IMR-90 (cell line): ENCODE data around the gene MTERF1. TPM values are rescaled to one million over a fixed set of nuclear protein-coding genes. Genes with fewer than 3 reads are reported as not detected.
A peak's percentile ranks its signal among the peaks of the same experiment; 100 is the strongest.

Experiments
- ATAC-seq: fragments of 200-7000 bp; cut with Tn5 transposase; 2 replicates; pipeline ENCODE4 v1.9.1; 2020; ENCODE audit warnings: low read depth, mild to moderate bottlenecking, moderate library complexity
- BruUV-seq: library from RNA; stranded (reverse); fragments of 400-500 nt; replicated peaks from 2 replicates; lab custom pipeline; 2021; lab: Mats Ljungman, UMichigan
- CTCF ChIA-PET: fragments of 300-600 bp; formaldehyde crosslinking; extraction: SDS; loops from one replicate; lab custom pipeline; 2021; ENCODE audit warnings: antibody characterized with exemption; lab: Yijun Ruan, JAX
- POLR2A ChIA-PET: fragments of 300-600 bp; sonication (Branson Sonifier 250); formaldehyde crosslinking; loops from one replicate; lab custom pipeline; 2022; ENCODE audit warnings: antibody characterized with exemption; ENCODE audit not compliant: unreplicated experiment; lab: Charles Lee
- DNase-seq: peaks from one replicate; pipeline ENCODE4 v3.0.0; 2013
- H2AFZ ChIP-seq: replicated peaks from 2 replicates; pipeline ENCODE3; 2013; ENCODE audit warnings: low read length, mild to moderate bottlenecking; ENCODE audit not compliant: poor library complexity
- H2AK5ac ChIP-seq: 2 replicates; pipeline ENCODE4 v1.6.1; 2013; ENCODE audit warnings: low read depth, low read length, inconsistent platforms
- H2AK9ac ChIP-seq: replicated peaks from 2 replicates; pipeline ENCODE3; 2013; ENCODE audit warnings: mild to moderate bottlenecking, low read depth, low read length, moderate library complexity; ENCODE audit not compliant: poor library complexity
- H2BK120ac ChIP-seq: 2 replicates; pipeline ENCODE4 v1.6.1; 2013; ENCODE audit warnings: low read depth, low read length, inconsistent platforms
- H2BK15ac ChIP-seq: 3 replicates; pipeline ENCODE4 v1.6.1; 2013; ENCODE audit warnings: low read depth, low read length, inconsistent platforms
- H2BK20ac ChIP-seq: 2 replicates; pipeline ENCODE4 v1.6.1; 2013; ENCODE audit warnings: low read depth, mild to moderate bottlenecking, inconsistent platforms, low read length, moderate library complexity
- H2BK5ac ChIP-seq: 2 replicates; pipeline ENCODE4 v1.6.1; 2013; ENCODE audit warnings: mild to moderate bottlenecking, low read depth, low read length, inconsistent platforms; ENCODE audit not compliant: poor library complexity, severe bottlenecking
- H3K14ac ChIP-seq: replicated peaks from 2 replicates; pipeline ENCODE4 v1.6.1; 2013; ENCODE audit warnings: low read depth, low read length, inconsistent platforms
- H3K18ac ChIP-seq: 2 replicates; pipeline ENCODE4 v1.6.1; 2013; ENCODE audit warnings: low read depth, low read length, control low read depth
- H3K23ac ChIP-seq: 2 replicates; pipeline ENCODE4 v1.6.1; 2013; ENCODE audit warnings: low read depth, low read length, inconsistent platforms
- H3K27ac ChIP-seq: 2 replicates; pipeline ENCODE4 v1.5.1; 2013; ENCODE audit warnings: mild to moderate bottlenecking, control low read depth, low read length; ENCODE audit not compliant: insufficient read depth
- H3K27me3 ChIP-seq: 2 replicates; pipeline ENCODE4 v1.6.1; 2013; ENCODE audit warnings: low read length; ENCODE audit not compliant: control insufficient read depth, insufficient read depth
- H3K36me3 ChIP-seq: 2 replicates; pipeline ENCODE4 v1.6.1; 2013; ENCODE audit warnings: low read length, mixed read lengths; ENCODE audit not compliant: control insufficient read depth, insufficient read depth
- H3K4ac ChIP-seq: 2 replicates; pipeline ENCODE4 v1.6.1; 2013; ENCODE audit warnings: low read depth, low read length, inconsistent platforms
- H3K4me1 ChIP-seq: 2 replicates; pipeline ENCODE4 v1.6.1; 2013; ENCODE audit warnings: low read length, mixed read lengths; ENCODE audit not compliant: control insufficient read depth, insufficient read depth
- H3K4me2 ChIP-seq: 2 replicates; pipeline ENCODE4 v1.6.1; 2013; ENCODE audit warnings: low read depth, mild to moderate bottlenecking, control low read depth, low read length, moderate library complexity
- H3K4me3 ChIP-seq: 2 replicates; pipeline ENCODE4 v1.5.1; 2013; ENCODE audit warnings: low read depth, mild to moderate bottlenecking, control low read depth, low read length, moderate library complexity; ENCODE audit not compliant: insufficient read depth
- H3K56ac ChIP-seq: 2 replicates; pipeline ENCODE4 v1.6.1; 2013; ENCODE audit warnings: low read length, inconsistent platforms; ENCODE audit not compliant: insufficient read depth; ENCODE audit errors: extremely low read depth
- H3K79me1 ChIP-seq, 2 experiments: 2 replicates each; pipeline ENCODE4 v1.6.1; 2013; ENCODE audit warnings: low read length in 2 of 2, inconsistent platforms in 1 of 2, low read depth in 1 of 2
- H3K9ac ChIP-seq: 2 replicates; pipeline ENCODE4 v1.6.1; 2013; ENCODE audit warnings: low read depth, low read length, control low read depth
- H3K9me1 ChIP-seq: 2 replicates; pipeline ENCODE4 v1.6.1; 2013; ENCODE audit warnings: low read length, inconsistent platforms; ENCODE audit not compliant: insufficient read depth
- H3K9me3 ChIP-seq: 2 replicates; pipeline ENCODE4 v1.6.1; 2013; ENCODE audit warnings: low read length; ENCODE audit not compliant: control insufficient read depth, insufficient read depth
- H4K20me1 ChIP-seq: 2 replicates; pipeline ENCODE4 v1.6.1; 2013; ENCODE audit warnings: low read length, inconsistent platforms; ENCODE audit not compliant: insufficient read depth
- H4K5ac ChIP-seq: 2 replicates; pipeline ENCODE4 v1.6.1; 2013; ENCODE audit warnings: mild to moderate bottlenecking, low read depth, low read length, control low read depth
- H4K8ac ChIP-seq, 2 experiments: 2 replicates each; pipeline ENCODE4 v1.6.1; 2013; ENCODE audit warnings: low read depth in 2 of 2, low read length in 2 of 2, control low read depth in 1 of 2, inconsistent platforms in 1 of 2
- H4K91ac ChIP-seq: 2 replicates; pipeline ENCODE4 v1.6.1; 2013; ENCODE audit warnings: low read depth, low read length, inconsistent platforms; ENCODE audit not compliant: insufficient read depth
- BHLHE40 ChIP-seq: fragments of 150-350 bp; IDR thresholded peaks from 2 replicates; pipeline ENCODE4 v1.6.1; 2016; ENCODE audit warnings: mild to moderate bottlenecking, low read depth, low read length
- CEBPB ChIP-seq: IDR thresholded peaks from 2 replicates; pipeline ENCODE4 v1.6.1; 2012; ENCODE audit warnings: low read depth, low read length, improper control_type of control experiment
- CTCF ChIP-seq: conservative IDR thresholded peaks from 2 replicates; pipeline ENCODE4 v1.5.1; 2012; ENCODE audit warnings: mild to moderate bottlenecking, low read depth, low read length, improper control_type of control experiment
- ELK1 ChIP-seq: fragments of 150-350 bp; IDR thresholded peaks from 2 replicates; pipeline ENCODE4 v1.6.1; 2016; ENCODE audit warnings: low read depth, mild to moderate bottlenecking, low read length, moderate library complexity, borderline replicate concordance
- MAFK ChIP-seq: IDR thresholded peaks from 2 replicates; pipeline ENCODE4 v1.6.1; 2012; ENCODE audit warnings: low read depth, low read length, improper control_type of control experiment
- MAZ ChIP-seq: IDR thresholded peaks from 2 replicates; pipeline ENCODE4 v1.6.1; 2012; ENCODE audit warnings: low read depth, mild to moderate bottlenecking, low read length, improper control_type of control experiment, moderate library complexity, borderline replicate concordance
- MXI1 ChIP-seq: IDR thresholded peaks from 2 replicates; pipeline ENCODE4 v1.6.1; 2012; ENCODE audit warnings: low read depth, mild to moderate bottlenecking, low read length, moderate library complexity, borderline replicate concordance
- POLR2A ChIP-seq: IDR thresholded peaks from 2 replicates; pipeline ENCODE4 v1.6.1; 2012; ENCODE audit warnings: mild to moderate bottlenecking, low read depth, low read length
- RAD21 ChIP-seq: IDR thresholded peaks from 2 replicates; pipeline ENCODE4 v1.6.1; 2012; ENCODE audit warnings: low read length, improper control_type of control experiment
- RCOR1 ChIP-seq: IDR thresholded peaks from 2 replicates; pipeline ENCODE4 v1.6.1; 2012; ENCODE audit warnings: mild to moderate bottlenecking, low read length, improper control_type of control experiment; ENCODE audit not compliant: insufficient replicate concordance
- RFX5 ChIP-seq: IDR thresholded peaks from 2 replicates; pipeline ENCODE4 v1.8.0; 2012; ENCODE audit warnings: low read depth, mild to moderate bottlenecking, low read length, moderate library complexity
- SMC3 ChIP-seq: fragments of 150-350 bp; IDR thresholded peaks from 2 replicates; pipeline ENCODE4 v1.6.1; 2016; ENCODE audit warnings: low read depth, mild to moderate bottlenecking, antibody characterized with exemption, low read length, moderate library complexity
- WGBS, 2 experiments: methylation state at CpG; one replicate each; pipeline versions ENCODE4 v1.1.5 to v1.1.7; 2013; ENCODE audit warnings: missing lambda C conversion rate in 2 of 2; ENCODE audit not compliant: insufficient read length in 1 of 2; ENCODE audit errors: extremely low coverage in 2 of 2; 5-methylcytosine and 5-hydroxymethylcytosine counted together
- dilution Hi-C: fragments of 300-500 bp; cut with HindIII; formaldehyde crosslinking; loops from one replicate; pipeline ENCODE4 v1.14.3; 2018; ENCODE audit warnings: low sequenced_read_pairs; ENCODE audit not compliant: unreplicated experiment
- in situ Hi-C: fragments of 300-500 bp; cut with MboI; formaldehyde crosslinking; loops from 3 replicates; pipeline ENCODE4 v1.14.3; 2019; ENCODE audit warnings: low sequenced_read_pairs, inconsistent platforms, mixed read lengths
- intact Hi-C: fragments of 100-400 bp; cut with micrococcal nuclease; formaldehyde crosslinking; loops from 2 replicates; pipeline ENCODE4 v1.10.0; 2022
- polyA plus RNA-seq, 3 experiments: library from polyadenylated mRNA; depleted of rRNA; stranded (reverse); fragments of >200 nt; gene quantifications; 2 replicates each; pipeline ENCODE4 v1.2.3, GENCODE V29; 2012; ENCODE audit warnings: low replicate concordance in 1 of 3
- total RNA-seq: library from RNA; depleted of rRNA; stranded (reverse); fragments of >200 nt; gene quantifications from 2 replicates; pipeline ENCODE4 v1.2.3, GENCODE V29; 2012

The MTERF1 gene
- total and polyA plus RNA-seq, 2 of the 4 experiments (the other 2 are of a cell fraction): 7.0 to 7.3 TPM

- H2BK20ac ChIP-seq: no peak overlapping the region
- no peaks in the 10 kb centered on the region for H4K20me1 ChIP-seq
- no peak overlapping the region for H2BK5ac ChIP-seq
- in situ Hi-C loops: no loop called here
- no peak overlapping the region for H3K56ac ChIP-seq
- H3K23ac ChIP-seq: no peak overlapping the region
- intact Hi-C loops: loop anchor here (5.0 kb wide), 3 partner anchors 110 to 615 kb away; partner anchors contain the start of genes AKAP9 and GATAD1
- no peak overlapping the region for H3K9ac ChIP-seq
- H3K4ac ChIP-seq: no peak overlapping the region
- TF ChIP-seq SMC3 (no peak), CTCF (no peak), CEBPB (no peak), BHLHE40 (no peak), MAFK (no peak), POLR2A (no peak), ELK1 (no peak), RCOR1 (no peak), MXI1 (no peak), RFX5 (no peak), RAD21 (no peak), MAZ (no peak)
- H3K36me3 ChIP-seq: no peaks in the 10 kb centered on the region
- no peak overlapping the region for H2AK5ac ChIP-seq
- H3K4me1 ChIP-seq: no peaks in the 10 kb centered on the region
- H3K79me1 ChIP-seq: no peaks in the 10 kb centered on the region
- H3K27me3 ChIP-seq: no peaks in the 10 kb centered on the region
- H2AFZ ChIP-seq: peak overlapping the region; percentile 33
- H4K91ac ChIP-seq: no peak overlapping the region
- H2BK120ac ChIP-seq: no peak overlapping the region
- BruUV-seq: no TSS peak
- dilution Hi-C loops: no loop called here
- H3K18ac ChIP-seq: no peak overlapping the region
- H4K8ac ChIP-seq: no peak overlapping the region
- H3K14ac ChIP-seq: no peak overlapping the region
- CTCF ChIA-PET: no interaction called here
- no CpG with 5 or more reads among the region's 7 CpGs for WGBS, 2 experiments
- ATAC-seq (peak; percentile 55), DNase-seq (peak; percentile 29)
- H3K4me3 ChIP-seq: no peak overlapping the region
- H3K4me2 ChIP-seq: no peak overlapping the region
- no peaks in the 10 kb centered on the region for H3K9me3 ChIP-seq
- H2BK15ac ChIP-seq: no peak overlapping the region
- no peaks in the 10 kb centered on the region for H3K9me1 ChIP-seq
- H2AK9ac ChIP-seq: no peak overlapping the region
- no peak overlapping the region for H3K27ac ChIP-seq
- POLR2A ChIA-PET: no interaction called here
- H4K5ac ChIP-seq: no peak overlapping the region
Measured at GRCh38 chr7:91832493-91833045, 47.9 kb downstream of the MTERF1 start.
